H1 (cell line): ENCODE results near the gene AAR2. TPM values are rescaled to one million over a fixed set of nuclear protein-coding genes. Genes with fewer than 3 reads are reported as not detected.

Experiments
- ASH2L ChIP-seq: fragments of 200-600, 300-600 bp; sonication (generic); IDR thresholded peaks from one replicate; pipeline ENCODE4 v1.7.1; 2017; ENCODE audit warnings: low read length
- CHD7 ChIP-seq: fragments of 300-600 bp; sonication (generic); IDR thresholded peaks from 2 replicates; pipeline ENCODE4 v1.7.1; 2012; ENCODE audit warnings: low read length, moderate library complexity, mild to moderate bottlenecking, inconsistent platforms; ENCODE audit not compliant: insufficient replicate concordance
- ZNF274 ChIP-seq: IDR thresholded peaks from 2 replicates; pipeline ENCODE4 v1.7.0; 2012; ENCODE audit warnings: low read length, borderline replicate concordance; ENCODE audit errors: extremely low read depth
- polyA plus RNA-seq, 7 experiments: library from polyadenylated mRNA; depleted of rRNA in 3 of 7; stranded (reverse) in 5 of 7; unstranded in 2 of 7; fragments of >200 nt in 5 of 7; fragments of 200-250 nt in 2 of 7; gene quantifications; 1 replicate in 5 of 7; 2 replicates in 1 of 7; 4 replicates in 1 of 7; pipeline versions ENCODE4 v1.2.1 to v1.2.3, GENCODE V29; 2011 to 2013; ENCODE audit warnings: missing spikeins in 2 of 7, mixed read lengths in 2 of 7
- total RNA-seq: library from RNA; stranded (reverse); fragmentation: NEBNext Ultra II Directional; extraction: Animal tissue kit (Norgen Biotek cat#: 25700); gene quantifications from 2 replicates; pipeline ENCODE4 v1.2.1, GENCODE V29; 2021

The AAR2 gene
- total and polyA plus RNA-seq, 2 of the 8 experiments (the other 6 are each of a cell fraction or from before 2014, with no cell fraction given): 25.5 to 36.1 TPM

GRCh38 chr20:36215778-36216177 lies 20.5 kb upstream of the AAR2 start (continued):
- TF ChIP-seq CHD7 (no peak), ZNF274 (no peak), ASH2L (no peak)
